HL-60 (cell line): ENCODE measurements around the gene SRMS.
A peak's percentile ranks its signal among the peaks of the same experiment; 100 is the strongest.

Source experiments
- DNase-seq, 2 experiments: peaks; one replicate each; pipeline ENCODE4 v3.0.0-alpha.2; 2010 to 2020; ENCODE audit warnings: low read depth in 1 of 2, low spot score in 1 of 2
- H3K27ac ChIP-seq: fragments of 250-450 bp; sonication (Bioruptor Pico); replicated peaks from 2 replicates; pipeline ENCODE4 v1.5.1; 2020; ENCODE audit warnings: mild to moderate bottlenecking, moderate library complexity
- H3K27me3 ChIP-seq: fragments of 250-450 bp; sonication (Bioruptor Pico); 2 replicates; pipeline ENCODE4 v1.5.1; 2021; ENCODE audit warnings: mild to moderate bottlenecking, moderate library complexity; ENCODE audit not compliant: insufficient read depth, poor library complexity, severe bottlenecking
- H3K4me3 ChIP-seq: replicated peaks from 2 replicates; pipeline ENCODE4 v1.5.1; 2011; ENCODE audit warnings: mild to moderate bottlenecking, control low read depth, low read length; ENCODE audit not compliant: insufficient read depth
- CTCF ChIP-seq: IDR thresholded peaks from one replicate; pipeline ENCODE4 v1.5.1; 2011; ENCODE audit warnings: low read length, control low read depth, inconsistent platforms; ENCODE audit not compliant: insufficient read depth
- GABPA ChIP-seq: IDR thresholded peaks from 2 replicates; pipeline ENCODE4 v1.6.1; 2012; ENCODE audit warnings: low read depth
- POLR2AphosphoS5 ChIP-seq: IDR thresholded peaks from 2 replicates; pipeline ENCODE4 v1.6.1; 2012; ENCODE audit warnings: low read depth
- REST ChIP-seq: IDR thresholded peaks from 2 replicates; pipeline ENCODE4 v1.6.1; 2012; ENCODE audit warnings: low read depth; ENCODE audit not compliant: insufficient replicate concordance
- SPI1 ChIP-seq: IDR thresholded peaks from 2 replicates; pipeline ENCODE4 v1.6.1; 2012; ENCODE audit warnings: low read depth, mild to moderate bottlenecking, borderline replicate concordance
- long read RNA-seq: library from polyadenylated mRNA; unstranded; transcript quantifications from one replicate; pipeline ENCODE4 v2.0.0, GENCODE V29; 2020

SRMS gene
- long read RNA-seq, result 0 reads

GRCh38 chr20:63547725-63548480 lies at the start of gene SRMS:
TSS of gene SRMS (minus strand) at chr20:63547749. CDS start at chr20:63547463, 286 bp downstream.
- Histone ChIP-seq H3K4me3 (no peak within 1 kb of the TSS), H3K27ac (no peak within 1 kb of the TSS), H3K27me3 (peaks cover 65% of the 10 kb centered on the region)
- no peak for DNase-seq
- no peak for TF ChIP-seq SPI1
- no peak for TF ChIP-seq GABPA
- no peak for TF ChIP-seq POLR2AphosphoS5

GRCh38 chr20:63596423-63596822 lies 48.9 kb upstream of the SRMS start:
- no peak overlapping the region for H3K27ac ChIP-seq
- H3K27me3 ChIP-seq, result no peaks in the 10 kb centered on the region
- no peak for DNase-seq
- TF ChIP-seq CTCF (no peak), POLR2AphosphoS5 (no peak), GABPA (no peak), SPI1 (no peak), REST (no peak)
- no peak overlapping the region for H3K4me3 ChIP-seq

- no peak overlapping the region for H3K4me3 ChIP-seq
- H3K27ac ChIP-seq, result no peak overlapping the region
- DNase-seq, result no peak
- TF ChIP-seq POLR2AphosphoS5, result peak; percentile 14; the same call in 1 of the 2 replicates
- no peak for TF ChIP-seq CTCF
- no peaks in the 10 kb centered on the region for H3K27me3 ChIP-seq
Measured at GRCh38 chr20:63595416-63596127, 48.0 kb upstream of the SRMS start.

GRCh38 chr20:63594043-63594561 lies 46.6 kb upstream of the SRMS start:
- Histone ChIP-seq H3K27me3 (no peaks in the 10 kb centered on the region), H3K4me3 (no peak overlapping the region), H3K27ac (no peak overlapping the region)
- no peak for DNase-seq
- TF ChIP-seq SPI1 (no peak), GABPA (no peak), REST (no peak), POLR2AphosphoS5 (no peak), CTCF (no peak)
